ENCODE results near the gene KL.

DNA sequence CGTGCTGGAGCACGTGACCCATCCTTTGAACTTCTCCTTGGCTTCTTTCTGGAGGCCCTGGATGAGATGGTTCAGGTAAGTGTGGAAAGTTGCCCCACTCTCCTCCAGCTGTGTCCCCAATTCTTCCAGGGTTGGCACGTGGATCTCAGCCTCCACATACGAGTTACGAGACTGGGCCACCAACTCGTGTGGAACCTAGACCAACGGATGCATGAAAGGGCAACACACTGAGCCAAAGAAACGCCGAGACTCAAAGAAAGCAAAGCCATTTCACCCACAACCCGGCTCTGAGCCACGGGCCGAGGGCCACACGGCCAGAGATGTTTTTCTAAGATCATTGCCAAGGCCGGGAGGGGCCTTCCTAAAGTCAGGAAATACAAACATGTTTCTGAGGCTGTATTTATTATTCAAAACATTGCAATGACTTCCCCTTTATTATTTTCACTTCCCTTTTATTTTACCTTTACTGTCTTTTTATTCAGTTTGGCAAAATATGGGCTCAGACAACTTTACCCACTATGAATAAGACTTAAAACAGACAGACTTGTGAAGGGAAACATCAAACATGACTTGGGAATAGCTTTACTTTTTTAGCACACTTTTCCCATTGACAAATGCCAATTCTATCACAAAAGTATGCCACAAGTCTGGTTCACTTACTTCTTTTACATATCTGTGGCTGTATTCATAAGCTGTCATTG, 94.6 kb downstream of the KL start:
- TF ChIP-seq, protein P1, sequence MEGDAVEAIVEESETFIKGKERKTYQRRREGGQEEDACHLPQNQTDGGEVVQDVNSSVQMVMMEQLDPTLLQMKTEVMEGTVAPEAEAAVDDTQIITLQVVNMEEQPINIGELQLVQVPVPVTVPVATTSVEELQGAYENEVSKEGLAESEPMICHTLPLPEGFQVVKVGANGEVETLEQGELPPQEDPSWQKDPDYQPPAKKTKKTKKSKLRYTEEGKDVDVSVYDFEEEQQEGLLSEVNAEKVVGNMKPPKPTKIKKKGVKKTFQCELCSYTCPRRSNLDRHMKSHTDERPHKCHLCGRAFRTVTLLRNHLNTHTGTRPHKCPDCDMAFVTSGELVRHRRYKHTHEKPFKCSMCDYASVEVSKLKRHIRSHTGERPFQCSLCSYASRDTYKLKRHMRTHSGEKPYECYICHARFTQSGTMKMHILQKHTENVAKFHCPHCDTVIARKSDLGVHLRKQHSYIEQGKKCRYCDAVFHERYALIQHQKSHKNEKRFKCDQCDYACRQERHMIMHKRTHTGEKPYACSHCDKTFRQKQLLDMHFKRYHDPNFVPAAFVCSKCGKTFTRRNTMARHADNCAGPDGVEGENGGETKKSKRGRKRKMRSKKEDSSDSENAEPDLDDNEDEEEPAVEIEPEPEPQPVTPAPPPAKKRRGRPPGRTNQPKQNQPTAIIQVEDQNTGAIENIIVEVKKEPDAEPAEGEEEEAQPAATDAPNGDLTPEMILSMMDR (IDR thresholded peaks at IDR 0.05): no peak
- TF ChIP-seq POLR2AphosphoS5 (IDR thresholded peaks at IDR 0.05) (no peak), POLR2A (IDR thresholded peaks at IDR 0.05) (no peak)

Data from transverse colon (tissue), 4 donors.